Pancreas (tissue), 10 donors: ENCODE data around the gene PDGFA. TPM values are rescaled to one million over a fixed set of nuclear protein-coding genes. Genes with fewer than 3 reads are reported as not detected.

Experiments used
- ATAC-seq, 4 donors: fragments of 200-7000 bp; cut with Tn5 transposase; one replicate each; pipeline versions ENCODE4 v1.8.0 to v1.9.1; 2020; ENCODE audit warnings: mild to moderate bottlenecking in 4 of 4, moderate library complexity in 4 of 4
- DNase-seq, 6 donors: peaks; one replicate each; pipeline ENCODE4 v3.0.0-alpha.2; 2020
- FAIRE-seq: peaks from 2 replicates; lab custom pipeline; 2012; peaks lifted over from hg19 to GRCh38; lab: Jason Lieb, UNC
- H3K27ac ChIP-seq, 4 donors: fragments of 200-600 bp; sonication (generic); 1 replicate in 3 of 4; 2 replicates in 1 of 4; pipeline versions ENCODE4 v1.5.0 to v1.8.0; 2020
- H3K27me3 ChIP-seq, 4 donors: fragments of 200-600 bp; one replicate each; pipeline ENCODE4 v1.8.0; 2021
- H3K36me3 ChIP-seq, 3 donors: fragments of 200-600 bp; sonication (generic) in 1 of 3; one replicate each; pipeline versions ENCODE4 v1.5.0 to v1.8.0; 2020 to 2021
- H3K4me1 ChIP-seq, 3 donors: fragments of 200-600 bp; one replicate each; pipeline ENCODE4 v1.8.0; 2021
- H3K4me3 ChIP-seq, 4 donors: fragments of 200-600 bp; sonication (generic) in 2 of 4; one replicate each; pipeline versions ENCODE4 v1.5.0 to v1.8.0; 2020 to 2021
- H3K9me3 ChIP-seq, 4 donors: fragments of 200-600 bp; one replicate each; pipeline ENCODE4 v1.8.0; 2021
- WGBS, 2 donors: extraction: QIAGEN DNeasy Blood & Tissue Kit; methylation state at CpG; one replicate each; pipeline ENCODE4 v1.1.7; 2013; 5-methylcytosine and 5-hydroxymethylcytosine counted together
- intact Hi-C, 3 donors: fragments of 100-400 bp; cut with DNase I; formaldehyde crosslinking; loops; one replicate each; pipeline versions ENCODE4 v1.11.1 to v1.14.2; 2022
- polyA plus RNA-seq, 2 donors: library from polyadenylated mRNA; stranded (reverse); fragments of 200-250 nt; gene quantifications; one replicate each; pipeline ENCODE4 v1.2.3, GENCODE V29; 2013
- total RNA-seq, 6 donors: library from RNA; stranded (reverse); fragmentation: NEBNext Ultra II Directional in 4 of 6; extraction: Animal tissue kit (Norgen Biotek cat#: 25700) in 4 of 6; gene quantifications; one replicate each; pipeline versions ENCODE4 v1.2.1 to v1.2.4, GENCODE V29; 2021 to 2023
- TF ChIP-seq, protein P1 (sequence below), 4 donors: fragments of 200-600 bp; sonication (generic) in 3 of 4; IDR thresholded peaks; one replicate each; pipeline versions ENCODE4 v1.5.0 to v1.8.0; 2021; ENCODE audit warnings: antibody characterized with exemption in 4 of 4
- donor health status: healthy with polysubstance abuse.
- donor health status: DM: no; HTN: no; CAD: no; lungs with moderate emphysema.
- donor health status: DM: no; HTN: no; CAD: no.
- donor health status: control.
- donor health status: control.
- donor health status: Bipolar disorder and iron deficiency.
- donor health status: DM: yes; HTN: yes; CAD: no.
- donor health status: DM: no; HTN: no; CAD: no.
- donor health status: DM: no; HTN: no; CAD: no.
- donor health status: DM: yes; HTN: yes; CAD: no.

Gene PDGFA
- total and polyA plus RNA-seq, 8 donors: 53.3 to 175 (median 65.6) TPM

- intact Hi-C loops: loop anchor here in 1 of 3 donors (10.0 kb wide), 1 partner anchor 127 kb away; no protein-coding TSS in a partner anchor
- Histone ChIP-seq H3K9me3 (no peaks in the 10 kb centered on the region), H3K36me3 (peaks cover 0 to under 1% (median 0%) of the 10 kb centered on the region in 3 donors), H3K27ac (no peak overlapping the region), H3K4me1 (peaks cover 0 to 3% (median 0%) of the 10 kb centered on the region in 3 donors), H3K4me3 (no peak overlapping the region), H3K27me3 (no peaks in the 10 kb centered on the region)
- DNase-seq (peak in 4 of 6 donors; percentile 1 to 64 (median 44)), ATAC-seq (no peak), FAIRE-seq (no peak)
- TF ChIP-seq, protein P1, sequence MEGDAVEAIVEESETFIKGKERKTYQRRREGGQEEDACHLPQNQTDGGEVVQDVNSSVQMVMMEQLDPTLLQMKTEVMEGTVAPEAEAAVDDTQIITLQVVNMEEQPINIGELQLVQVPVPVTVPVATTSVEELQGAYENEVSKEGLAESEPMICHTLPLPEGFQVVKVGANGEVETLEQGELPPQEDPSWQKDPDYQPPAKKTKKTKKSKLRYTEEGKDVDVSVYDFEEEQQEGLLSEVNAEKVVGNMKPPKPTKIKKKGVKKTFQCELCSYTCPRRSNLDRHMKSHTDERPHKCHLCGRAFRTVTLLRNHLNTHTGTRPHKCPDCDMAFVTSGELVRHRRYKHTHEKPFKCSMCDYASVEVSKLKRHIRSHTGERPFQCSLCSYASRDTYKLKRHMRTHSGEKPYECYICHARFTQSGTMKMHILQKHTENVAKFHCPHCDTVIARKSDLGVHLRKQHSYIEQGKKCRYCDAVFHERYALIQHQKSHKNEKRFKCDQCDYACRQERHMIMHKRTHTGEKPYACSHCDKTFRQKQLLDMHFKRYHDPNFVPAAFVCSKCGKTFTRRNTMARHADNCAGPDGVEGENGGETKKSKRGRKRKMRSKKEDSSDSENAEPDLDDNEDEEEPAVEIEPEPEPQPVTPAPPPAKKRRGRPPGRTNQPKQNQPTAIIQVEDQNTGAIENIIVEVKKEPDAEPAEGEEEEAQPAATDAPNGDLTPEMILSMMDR (IDR thresholded peaks at IDR 0.05): no peak
- WGBS, 2 donors: 91% methylated on average over 21 to 22 of the region's 22 CpGs
Observed at GRCh38 chr7:491292-491957, 28.2 kb downstream of the PDGFA start.

DNA sequence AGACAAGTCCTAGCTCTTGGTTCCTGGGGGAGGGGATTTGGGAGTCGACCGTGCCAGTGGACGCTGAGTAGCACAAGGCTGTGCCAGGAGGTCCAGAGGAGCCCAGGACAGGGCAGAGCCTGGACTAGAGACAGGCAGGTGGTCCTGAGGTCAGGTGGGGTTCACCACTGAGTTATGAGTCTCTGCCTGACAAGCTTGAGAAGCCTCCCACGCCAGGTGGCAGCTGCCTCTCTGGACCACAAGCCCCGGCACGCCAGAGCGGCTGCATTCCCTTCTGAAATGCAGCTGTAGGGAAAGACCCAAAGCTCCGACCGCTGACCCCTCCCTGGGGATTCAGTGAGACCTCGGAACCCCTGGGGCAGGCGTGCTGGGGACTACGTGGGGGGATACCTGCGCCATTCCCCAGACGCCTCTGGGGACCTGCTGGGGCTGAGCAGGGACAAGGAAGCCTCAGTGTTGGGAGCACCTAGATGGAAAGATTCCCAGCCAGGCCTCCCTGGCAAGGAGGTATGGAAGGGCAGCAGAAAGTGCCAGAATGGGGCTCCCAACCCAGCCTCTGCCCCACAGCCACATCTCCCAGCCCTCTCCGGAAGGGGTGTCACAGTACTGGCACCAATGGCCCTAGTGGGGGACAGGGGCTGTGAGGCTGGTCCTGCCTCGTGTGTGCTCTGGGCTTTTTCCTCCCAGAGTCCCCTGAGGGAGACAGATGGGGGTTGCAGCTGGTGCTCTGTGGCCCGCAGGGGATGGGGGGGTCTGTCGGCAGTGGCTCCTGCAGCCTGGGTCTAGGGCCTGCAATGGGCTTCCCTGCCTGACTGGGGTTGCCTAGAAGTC lies 29.0 kb downstream of the PDGFA start:
- TF ChIP-seq, protein P1 (IDR thresholded peaks at IDR 0.05): no peak
- Histone ChIP-seq H3K9me3 (no peaks in the 10 kb centered on the region), H3K4me3 (no peak overlapping the region), H3K4me1 (peaks cover 0 to 3% (median 0%) of the 10 kb centered on the region in 3 donors), H3K27ac (no peak overlapping the region), H3K27me3 (no peaks in the 10 kb centered on the region), H3K36me3 (no peaks in the 10 kb centered on the region)
- FAIRE-seq (no peak), DNase-seq (peak in 5 of 6 donors; percentile 2 to 65 (median 33)), ATAC-seq (no peak)
- WGBS, 2 donors: 91 to 94% methylated on average over 18 of the region's 18 CpGs
- intact Hi-C loops: loop anchor here in 1 of 3 donors (10.0 kb wide), 1 partner anchor 126 kb away; no protein-coding TSS in a partner anchor

DNA sequence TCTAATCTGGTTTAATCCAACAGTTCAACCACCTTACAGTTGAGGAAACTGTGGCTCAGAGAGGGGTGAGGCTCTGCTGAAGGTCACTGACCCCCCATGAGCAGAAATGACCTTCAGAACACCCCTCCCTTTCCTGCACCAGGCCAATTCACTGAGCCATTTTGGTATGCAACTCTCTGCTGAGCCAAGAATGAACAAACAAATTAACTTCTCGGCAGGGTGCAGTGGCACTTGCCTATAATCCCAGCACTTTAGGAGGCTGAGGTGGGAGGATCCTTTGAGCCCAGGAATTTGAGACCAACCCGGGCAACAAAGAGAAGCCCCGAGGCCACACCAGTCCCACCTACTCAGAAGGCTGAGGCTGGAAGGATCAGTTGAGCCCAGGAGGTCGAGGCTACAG lies 29.8 kb downstream of the PDGFA start:
- WGBS, 2 donors: 56 to 71% methylated on average over 4 of the region's 4 CpGs
- TF ChIP-seq, protein P1 (IDR thresholded peaks at IDR 0.05): no peak
- ATAC-seq: no peak
- DNase-seq: peak in 4 of 6 donors; percentile 0 to 30 (median 6)
- Histone ChIP-seq H3K27ac (no peak overlapping the region), H3K9me3 (no peaks in the 10 kb centered on the region), H3K4me3 (no peak overlapping the region), H3K36me3 (no peaks in the 10 kb centered on the region), H3K4me1 (peaks cover 0 to 3% (median 0%) of the 10 kb centered on the region in 3 donors), H3K27me3 (no peaks in the 10 kb centered on the region)
- intact Hi-C loops: loop anchor here in 1 of 3 donors (10.0 kb wide), 1 partner anchor 125 kb away; no protein-coding TSS in a partner anchor
- FAIRE-seq: no peak

- no peak for FAIRE-seq
- Histone ChIP-seq H3K27ac (no peak overlapping the region), H3K4me1 (peaks cover 0 to 3% (median 0%) of the 10 kb centered on the region in 3 donors), H3K36me3 (no peaks in the 10 kb centered on the region), H3K4me3 (no peak overlapping the region), H3K27me3 (no peaks in the 10 kb centered on the region), H3K9me3 (no peaks in the 10 kb centered on the region)
- 81 to 86% methylated on average over 16 of the region's 16 CpGs for WGBS, 2 donors
- ATAC-seq: peak in 2 of 4 donors; percentile 6 to 16
- DNase-seq: peak in 3 of 6 donors; percentile 10 to 34 (median 30)
- intact Hi-C loops: no loop called here
- TF ChIP-seq, protein P1 (IDR thresholded peaks at IDR 0.05): no peak
Observed at GRCh38 chr7:486216-486743, 33.4 kb downstream of the PDGFA start.
